Measurements from ENCODE around the gene USP7.
"Not testable (repeated sequence)": the region's sequence is repeated elsewhere in the genome, so short reads cannot be mapped to it uniquely, and the experiment has no call there.

USP7 gene

DNA sequence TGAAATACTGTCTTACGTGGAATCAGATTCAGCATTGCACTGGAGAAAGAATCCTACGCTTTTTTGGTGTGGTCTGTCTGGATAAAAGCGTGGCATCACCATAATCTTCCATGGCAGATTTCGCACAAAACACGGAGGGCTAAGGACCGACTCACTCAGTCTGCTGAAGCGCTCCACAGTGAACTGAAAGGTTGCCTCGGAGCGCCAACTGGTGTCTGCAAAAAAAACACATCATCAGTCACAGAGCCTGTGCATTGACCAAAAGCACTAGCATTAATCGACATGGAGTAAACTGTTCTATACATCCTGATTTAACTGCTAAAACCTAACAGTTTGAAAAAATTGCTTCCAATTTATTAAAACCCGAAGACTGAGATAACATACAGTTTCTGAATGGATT lies 40.5 kb downstream of the USP7 start:
- DNase-seq, result no peak

DNA sequence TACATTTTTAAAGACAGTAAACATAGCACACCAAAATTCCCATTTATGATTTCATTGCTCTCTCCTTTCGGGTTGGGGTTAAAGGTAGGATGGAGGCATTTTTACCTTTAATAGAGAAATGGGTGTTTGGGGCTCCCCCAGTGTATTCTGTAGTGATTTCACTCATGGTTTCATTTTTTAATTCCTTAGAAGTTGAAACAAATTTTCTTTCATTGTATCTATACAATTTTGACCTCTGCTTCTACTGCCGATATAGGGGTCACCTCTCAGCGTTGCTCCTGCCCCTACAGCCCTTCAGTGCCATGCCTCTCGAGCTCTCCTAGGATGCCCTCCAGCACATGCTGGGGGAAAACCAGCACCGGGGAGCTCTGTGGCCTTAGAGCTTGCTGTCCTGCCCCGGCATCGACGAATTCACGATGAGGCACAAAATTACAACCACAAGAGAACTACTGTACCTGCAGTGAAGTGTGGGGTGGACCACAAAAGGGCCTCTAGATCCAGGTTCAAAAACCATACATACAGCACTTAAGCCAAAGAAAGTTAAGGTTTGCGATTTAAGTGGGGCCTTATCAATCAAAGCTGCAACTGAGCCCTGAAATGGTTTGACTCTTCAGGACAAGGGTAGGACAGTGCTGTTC lies 42.2 kb downstream of the USP7 start:
- no peak for DNase-seq

DNA sequence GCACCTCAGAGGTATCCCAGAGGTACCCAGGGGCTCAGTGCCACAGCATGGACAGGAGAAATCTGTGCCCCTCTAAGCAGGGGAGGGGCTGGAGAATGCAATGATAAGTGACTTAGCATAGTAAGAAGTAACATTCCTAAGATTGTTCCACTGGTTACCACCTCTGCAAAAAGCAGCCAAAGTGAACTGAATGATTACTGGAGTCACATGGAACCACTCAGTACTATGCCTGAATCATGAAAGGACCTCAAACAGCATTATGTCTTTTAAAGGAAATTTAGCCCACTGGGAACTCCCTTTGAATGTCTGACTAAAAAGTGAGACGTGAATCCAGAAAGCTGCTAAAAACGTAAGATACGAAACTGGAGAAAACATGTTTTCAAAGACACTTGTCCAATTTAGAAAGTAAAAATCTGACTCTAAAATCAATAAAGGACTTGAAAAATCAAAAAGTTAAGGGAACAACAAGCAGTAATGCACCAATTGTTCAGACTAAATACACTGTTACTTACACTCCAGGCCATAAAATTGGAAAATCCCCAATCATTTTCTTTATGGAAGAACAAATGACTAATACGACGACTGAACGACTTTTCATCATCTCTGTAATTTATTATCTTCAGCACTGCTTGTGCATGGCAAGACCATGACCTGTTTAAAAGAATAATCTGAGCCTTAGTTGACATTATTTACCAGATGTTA lies 42.9 kb downstream of the USP7 start:
- no peak for DNase-seq

DNA sequence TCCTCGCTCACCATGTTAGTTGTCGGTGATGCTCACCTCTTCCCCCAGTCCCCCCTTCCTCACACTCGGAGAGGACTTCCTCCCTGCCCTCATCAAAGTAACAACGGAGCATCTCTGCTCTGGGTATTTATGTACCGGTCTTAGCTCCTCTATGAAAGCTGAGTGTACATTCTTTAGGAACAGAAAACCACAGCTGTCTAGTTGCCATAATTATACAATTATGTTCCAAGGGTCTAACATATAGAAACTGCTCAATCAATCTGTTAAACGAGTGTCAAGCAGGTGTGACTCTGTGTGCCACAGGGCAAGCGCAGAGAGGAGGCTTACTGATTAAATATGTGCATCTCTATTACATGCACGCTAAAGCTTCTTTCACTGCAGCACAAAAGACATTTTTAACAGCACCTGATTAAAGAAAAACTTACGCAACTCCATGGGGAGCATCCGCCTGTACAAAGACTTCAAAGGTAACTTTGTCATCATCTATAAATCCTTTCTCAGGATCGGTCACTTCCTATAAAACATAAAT lies 43.7 kb downstream of the USP7 start:
- no peak for DNase-seq

DNA sequence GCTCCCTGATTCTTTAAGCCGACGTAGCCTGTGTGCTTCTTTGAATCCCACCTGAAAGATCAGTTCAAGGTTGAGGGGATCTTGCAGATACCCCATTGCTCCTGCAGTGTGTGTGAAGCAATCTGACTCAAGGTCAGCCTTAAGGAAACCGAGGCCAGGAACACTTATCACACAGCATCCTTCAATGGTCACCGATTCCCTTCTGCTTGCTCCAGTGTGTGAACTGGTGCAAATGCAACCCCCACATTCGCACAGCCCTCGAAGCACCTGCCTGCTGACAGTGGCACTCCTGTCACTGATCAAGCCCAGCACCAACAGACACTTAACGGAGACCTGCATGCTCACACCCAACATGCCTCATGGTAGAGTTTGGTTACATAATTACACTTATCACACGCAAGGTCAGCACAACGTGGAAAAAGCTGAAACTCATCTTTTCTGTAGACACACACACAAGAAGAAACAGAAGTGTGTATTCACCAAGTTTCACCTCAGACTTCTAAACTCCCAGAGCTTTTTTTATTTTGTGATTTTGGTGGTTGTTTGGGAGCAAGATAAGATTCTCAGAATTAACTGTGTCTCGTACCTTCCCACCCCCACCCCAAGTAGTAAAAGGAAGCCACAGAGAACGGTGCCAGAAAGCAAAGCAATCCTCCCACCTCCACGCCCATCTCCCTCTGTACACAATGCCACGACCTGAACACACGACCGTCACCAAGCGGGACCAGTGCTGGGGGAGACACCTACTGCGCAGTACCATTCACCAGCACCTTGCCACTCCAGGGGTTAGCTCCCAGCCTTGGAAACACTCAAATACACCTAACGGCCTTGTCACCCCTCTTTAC lies 44.4 kb downstream of the USP7 start:
- no peak for DNase-seq

DNA sequence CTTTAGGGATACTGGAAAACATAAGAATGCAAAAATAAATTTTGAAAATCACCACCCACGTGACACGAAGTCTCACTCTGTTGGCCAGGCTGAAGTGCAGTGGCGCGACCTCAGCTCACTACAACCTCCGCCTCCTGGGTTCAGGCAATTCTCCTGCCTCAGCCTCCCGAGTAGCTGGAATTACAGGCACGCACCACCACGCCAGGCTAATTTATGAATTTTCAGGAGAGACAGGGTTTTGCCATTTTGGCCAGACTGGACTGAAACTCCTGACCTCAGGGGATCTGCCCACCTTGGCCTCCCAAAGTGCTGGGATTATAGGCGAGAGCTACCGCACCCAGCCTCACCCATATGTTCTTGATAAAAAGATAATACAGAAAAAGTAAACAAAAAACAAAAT lies 46.4 kb downstream of the USP7 start:
- not testable (repeated sequence) for DNase-seq

DNA sequence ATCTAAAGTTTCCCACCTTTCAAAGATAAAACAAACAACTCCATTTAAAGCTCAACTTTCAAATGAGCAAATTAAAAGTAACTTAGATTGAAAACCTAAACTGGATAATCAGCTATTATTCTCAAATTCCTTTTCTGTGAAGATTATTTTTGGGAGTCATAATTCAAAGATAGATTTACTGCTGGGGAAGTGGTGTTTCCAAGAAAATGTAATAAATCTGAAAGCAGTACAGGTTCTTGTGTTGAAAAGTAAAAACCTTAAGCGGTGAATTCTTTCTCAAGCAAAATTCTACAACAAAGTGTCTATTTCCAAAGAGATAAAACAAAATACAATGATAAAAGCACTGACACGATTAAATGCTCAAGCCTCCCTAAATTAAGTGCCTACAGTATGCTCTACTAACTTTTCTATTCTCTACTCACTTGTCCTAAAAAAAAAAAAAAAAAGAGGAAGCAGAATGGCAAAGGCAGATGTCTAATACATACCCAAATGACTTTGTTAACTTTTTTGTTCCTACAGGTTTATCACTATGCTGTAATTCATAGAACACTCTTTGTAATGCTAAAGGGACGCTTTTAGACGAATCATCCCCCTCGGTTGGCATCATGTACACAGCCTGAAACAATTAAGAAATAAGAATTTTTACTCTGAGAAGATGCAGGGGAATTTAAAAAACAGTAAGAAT lies 47.0 kb downstream of the USP7 start:
- DNase-seq, result no peak

DNA sequence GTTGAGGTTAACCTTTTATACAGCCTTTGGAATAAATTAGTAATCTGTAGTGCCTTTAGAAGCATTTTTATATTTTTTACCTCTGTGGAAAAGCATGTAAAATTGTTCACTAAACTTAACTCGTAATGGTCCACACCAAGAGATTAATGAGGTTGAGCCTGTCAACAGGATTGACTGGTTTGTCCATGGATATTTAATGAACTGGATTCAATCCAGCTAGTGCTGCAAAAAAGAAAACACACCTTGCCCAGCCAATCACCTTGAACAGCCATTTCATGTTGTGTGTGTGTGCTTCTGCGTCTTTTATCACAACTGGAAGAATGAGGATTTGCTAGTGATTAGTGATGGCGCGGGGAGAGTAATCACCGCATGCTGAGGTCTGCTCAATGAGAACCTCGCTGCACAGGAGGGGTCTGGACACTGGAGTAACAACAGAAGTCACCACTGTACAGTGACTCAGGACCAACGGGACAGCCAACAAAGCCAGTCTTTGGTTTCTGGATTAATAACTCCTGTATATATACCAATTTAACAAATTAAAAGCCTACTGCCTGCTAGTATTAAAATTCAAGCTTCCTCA lies 47.9 kb downstream of the USP7 start:
- DNase-seq, result no peak

DNA sequence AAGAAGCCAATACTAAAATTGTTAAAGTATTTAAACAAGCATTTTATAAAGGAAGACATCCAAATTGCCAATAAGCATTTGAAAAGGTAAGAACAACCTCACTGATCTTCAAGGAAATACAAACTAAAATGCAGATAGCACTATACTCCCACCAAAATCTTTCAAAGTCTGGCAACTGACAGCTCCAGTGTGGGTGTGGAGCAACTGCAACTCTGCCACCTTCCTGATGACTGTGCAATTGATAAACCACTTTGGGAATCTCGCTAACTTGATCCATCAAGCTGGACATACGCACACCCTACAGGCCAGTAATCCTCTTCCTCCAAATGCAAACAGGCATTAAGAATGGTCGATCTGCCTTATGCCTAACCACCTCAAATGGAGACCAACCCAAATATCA lies 49.6 kb downstream of the USP7 start:
- no peak for DNase-seq

DNA sequence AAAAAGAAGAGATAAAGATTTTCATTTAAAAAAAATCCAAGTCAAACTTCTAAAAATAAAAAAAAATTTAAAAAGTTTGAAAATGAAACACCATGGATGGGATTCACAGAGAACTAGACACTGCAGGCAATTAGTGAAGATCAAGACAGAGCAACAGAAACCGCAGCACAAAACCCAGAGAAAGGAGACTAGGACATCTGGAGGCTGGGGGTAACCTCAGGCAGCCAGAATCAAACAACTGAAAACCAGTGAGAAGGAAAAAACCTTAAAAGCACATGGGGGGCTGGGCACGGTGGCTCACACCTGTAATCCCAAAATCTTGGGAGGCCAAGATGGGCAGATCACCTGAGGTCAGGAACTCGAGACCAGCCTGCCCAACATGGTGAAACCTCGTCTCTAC lies 50.9 kb downstream of the USP7 start:
- no peak for DNase-seq

DNA sequence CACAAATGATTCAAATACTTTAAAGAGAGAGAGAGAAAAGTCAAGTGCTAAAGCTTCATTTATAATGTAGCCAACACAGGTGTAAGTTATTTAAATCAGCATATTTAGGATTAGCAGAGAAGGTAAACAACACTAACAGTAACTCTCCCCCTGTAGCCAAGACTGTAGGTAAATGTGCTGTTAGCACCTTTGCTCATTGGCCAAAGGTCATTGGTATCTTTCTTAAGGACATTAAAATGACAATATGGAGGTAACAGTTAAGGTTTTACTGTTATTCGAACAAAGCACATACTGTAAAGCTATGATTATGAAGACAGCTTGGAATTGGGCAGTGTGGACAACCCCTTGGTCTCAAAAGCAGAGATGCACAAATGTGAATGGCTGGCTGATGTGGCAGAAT lies 52.9 kb downstream of the USP7 start:
- no peak for DNase-seq

DNA sequence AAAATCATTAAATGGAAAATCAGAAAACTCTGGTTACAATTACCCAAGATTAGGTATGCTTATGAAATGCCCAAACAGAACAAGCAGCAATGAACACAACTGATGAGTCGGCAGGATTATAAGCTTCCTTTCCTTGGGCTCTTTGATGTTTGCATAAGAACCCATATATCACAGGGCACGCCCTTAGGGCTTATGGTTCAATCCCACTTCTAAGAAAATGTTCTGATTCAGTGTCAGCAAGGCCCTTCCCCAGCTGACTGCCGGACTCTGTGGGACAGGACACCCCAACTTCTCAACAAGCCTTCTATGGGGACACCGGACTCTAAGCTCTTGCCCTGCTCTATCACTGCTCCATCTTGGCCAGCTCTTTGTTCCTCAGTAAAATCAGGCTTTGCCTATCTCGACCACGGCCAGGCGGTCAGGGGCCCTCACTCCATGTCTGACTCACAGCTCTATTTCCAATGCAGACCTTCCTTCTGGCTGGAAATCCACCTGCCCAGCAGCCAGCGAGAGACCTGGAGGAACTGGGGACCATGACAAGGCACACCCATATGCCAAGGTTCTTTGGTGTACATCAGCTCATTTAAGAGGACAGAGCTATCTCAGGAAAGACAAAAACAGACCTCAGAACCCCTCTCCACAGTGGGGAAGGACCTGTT lies 54.8 kb downstream of the USP7 start:
- no peak for DNase-seq

DNA sequence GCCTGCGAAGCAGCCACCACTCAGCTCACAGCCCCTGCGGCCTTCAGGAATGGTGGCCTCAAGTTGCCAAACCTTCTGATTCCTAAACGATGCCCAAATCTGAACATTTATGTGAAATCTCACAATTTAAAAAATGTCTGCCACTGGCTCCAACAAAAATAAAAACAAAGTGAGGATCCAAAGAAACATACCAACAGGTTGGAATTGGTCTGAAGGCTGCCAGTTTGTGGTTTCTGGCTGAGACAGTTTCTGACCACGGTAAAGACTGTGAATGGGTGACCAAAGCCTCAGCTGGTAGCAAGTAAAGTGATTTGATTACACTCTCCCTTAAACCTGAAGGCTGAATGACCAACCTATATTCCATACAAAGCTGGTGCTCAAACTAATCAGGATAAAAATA lies 56.6 kb downstream of the USP7 start:
- no peak for DNase-seq

DNA sequence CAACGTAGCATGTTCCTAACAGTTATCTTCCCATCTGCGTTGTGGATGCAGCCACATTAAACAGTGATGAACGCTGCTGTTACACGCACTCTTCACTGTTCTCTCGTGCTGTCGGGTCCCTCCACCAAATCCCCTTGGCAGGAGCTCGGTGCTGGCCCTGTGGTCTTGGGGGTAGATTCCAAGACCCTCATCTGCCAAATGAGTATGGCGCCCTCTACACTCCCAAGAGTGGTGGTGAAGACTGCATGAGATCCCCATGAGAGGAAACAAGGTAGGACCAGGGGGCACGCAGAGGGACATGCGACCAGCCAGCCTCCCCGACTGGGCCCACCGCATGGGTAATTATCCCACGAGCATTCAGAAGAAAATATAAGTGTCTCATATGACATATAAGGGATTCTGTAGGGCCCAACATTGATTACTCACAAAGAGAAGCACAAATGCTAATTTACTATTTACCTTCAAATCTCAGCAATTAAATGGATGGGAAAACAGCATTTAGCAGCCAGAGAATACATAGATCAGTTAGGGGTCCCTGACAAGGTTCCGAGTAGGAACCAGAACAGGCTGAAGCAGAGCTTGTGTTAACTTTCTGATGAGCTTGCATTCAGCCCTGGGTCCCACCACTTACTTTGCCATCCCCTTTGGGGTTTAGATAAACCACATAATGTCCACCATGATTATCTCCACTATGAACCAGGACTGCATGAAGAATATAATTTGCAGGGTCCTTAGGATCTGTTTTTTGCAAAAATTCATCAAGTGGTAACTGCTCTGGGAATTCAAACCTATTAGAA lies 57.7 kb downstream of the USP7 start:
- DNase-seq, result no peak

DNA sequence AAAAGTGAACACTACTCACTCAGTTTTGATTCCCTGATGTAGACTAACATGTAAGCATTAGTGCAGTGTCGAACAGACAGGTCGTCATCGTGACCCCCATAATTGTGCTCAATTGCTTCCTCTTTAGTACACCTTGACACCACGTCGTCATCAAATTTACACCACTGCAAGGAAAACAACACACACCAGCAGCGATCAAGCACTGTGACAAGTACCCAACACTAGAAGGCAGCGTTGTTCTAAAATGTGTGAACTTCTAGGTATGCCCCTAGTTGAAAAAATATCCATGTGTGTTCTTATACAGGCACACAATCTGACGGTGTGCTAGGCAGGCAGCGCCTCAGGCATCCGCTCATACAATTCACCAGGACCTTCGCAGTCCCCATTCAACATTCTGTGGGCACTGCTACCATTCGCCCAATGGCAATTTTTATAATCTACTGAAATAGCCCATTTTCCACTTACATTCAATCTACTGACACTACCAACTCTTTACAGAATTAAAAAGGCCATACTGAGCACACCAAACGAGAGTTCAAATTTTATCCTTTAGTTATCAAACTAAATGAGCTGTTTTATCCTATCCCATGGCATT lies 58.4 kb downstream of the USP7 start:
- peak in 1 of 5 donors; percentile 36 for DNase-seq

DNA sequence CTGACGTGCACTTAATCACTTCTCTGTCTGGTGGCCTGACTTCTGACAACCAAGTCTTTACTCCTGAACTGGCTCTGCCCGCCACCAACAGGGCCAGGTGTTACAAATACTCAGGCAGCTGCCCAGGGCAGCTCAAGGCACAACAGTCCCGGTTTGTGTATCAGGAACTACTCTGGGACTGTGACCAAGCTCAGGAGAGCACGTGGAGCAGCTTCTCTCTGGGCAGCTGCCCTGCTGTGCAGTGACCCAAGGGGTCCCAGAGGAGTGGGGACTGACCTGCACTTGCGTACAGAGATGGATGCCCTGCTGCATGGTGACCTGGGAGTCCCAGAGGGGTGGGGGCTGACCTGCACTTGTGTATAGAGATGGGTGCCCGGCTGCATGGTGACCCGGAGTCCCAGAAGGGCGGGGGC lies 59.7 kb downstream of the USP7 start:
- no peak for DNase-seq

DNA sequence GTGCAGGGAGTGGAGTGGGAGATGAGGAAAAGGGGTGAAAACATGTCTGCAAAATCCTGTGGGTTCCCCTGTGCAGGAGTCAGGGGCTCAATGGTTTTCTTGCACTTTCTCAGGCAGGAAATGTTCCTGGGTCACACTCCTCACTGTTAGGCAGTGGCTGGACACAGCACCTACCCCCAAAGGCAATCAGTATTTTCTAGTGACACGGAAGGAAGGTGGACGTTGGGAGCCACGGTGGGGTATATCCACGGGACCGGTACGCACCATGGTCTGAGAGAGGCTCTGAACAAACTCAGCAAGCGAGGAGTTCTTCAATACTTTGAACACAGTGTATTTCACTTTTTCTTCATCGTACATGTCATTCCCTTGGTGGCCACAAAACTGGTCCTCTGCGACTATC lies 60.7 kb downstream of the USP7 start:
- no peak for DNase-seq

DNA sequence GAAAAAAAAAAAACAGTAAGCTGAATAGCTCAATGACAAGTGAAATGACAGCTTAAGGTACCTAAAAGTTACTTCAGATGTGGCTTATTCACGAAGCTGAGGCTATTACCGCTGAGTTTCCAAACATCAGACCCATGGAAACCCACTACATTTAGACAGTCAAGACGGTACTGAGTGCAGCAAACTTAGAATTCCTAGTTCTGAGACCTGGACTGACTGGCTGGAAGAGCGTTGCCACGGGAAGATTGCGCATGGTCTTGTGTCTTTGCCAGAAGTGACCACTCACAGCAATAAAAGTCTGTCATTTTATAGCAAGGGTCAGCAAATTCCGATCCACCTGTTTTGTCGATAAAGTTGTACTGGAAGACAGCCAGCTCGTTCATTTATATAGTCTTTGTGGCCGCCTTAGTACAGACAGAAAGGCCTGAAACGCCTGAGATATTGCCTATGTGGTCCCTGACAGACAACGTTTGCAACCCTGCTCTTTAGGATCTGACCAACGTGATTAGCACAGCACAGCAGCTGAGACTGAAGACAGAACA lies 62.3 kb downstream of the USP7 start:
- DNase-seq, result no peak

DNA sequence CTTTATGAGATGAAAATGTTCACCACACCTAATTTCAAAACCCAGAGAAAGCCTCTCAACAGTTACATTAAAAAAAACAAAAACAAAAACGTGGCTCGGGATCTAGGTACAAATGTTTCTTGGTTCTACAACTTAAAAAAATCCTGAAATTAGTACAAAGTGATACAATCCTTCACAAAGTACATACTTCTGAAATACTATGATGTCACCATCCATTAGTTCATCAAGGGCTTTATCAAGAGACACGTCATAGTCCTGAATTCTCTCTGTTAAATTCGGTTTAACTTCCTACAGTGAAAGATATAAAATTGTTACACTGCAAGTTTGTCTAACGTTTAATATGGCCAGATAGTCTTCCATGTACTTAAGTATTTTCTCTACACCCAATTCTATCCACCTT lies 63.4 kb downstream of the USP7 start:
- DNase-seq, result no peak

DNA sequence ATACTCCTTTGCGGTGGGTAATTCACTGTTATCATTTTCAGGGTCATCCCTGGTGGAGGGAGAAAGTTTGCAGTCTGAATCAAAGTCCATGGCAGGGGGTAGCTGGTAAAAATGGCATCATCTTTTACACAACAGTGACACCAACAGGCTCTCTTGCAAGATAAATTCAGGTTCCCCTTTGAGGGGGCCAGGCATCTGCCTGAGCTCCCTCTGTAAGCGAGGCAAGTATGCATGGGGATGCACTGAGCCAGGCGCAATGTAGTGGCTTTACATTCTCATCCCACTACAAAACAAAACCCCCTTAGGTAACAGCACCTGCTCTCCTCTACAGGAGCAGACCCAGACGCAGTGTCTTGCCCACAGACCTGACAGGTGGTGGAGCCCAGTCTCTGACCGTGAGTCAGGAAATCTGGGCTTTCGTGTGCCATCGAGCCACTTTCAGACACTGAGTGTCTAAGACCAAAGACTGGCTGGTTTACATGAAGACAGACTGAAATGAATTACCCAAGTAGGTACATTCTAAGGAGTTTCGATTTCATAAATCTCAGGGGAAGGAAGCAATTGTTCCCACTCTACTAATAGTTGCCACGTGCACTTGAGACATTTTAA lies 63.9 kb downstream of the USP7 start:
- DNase-seq, result no peak
